ENCODE data around the gene CC2D2B. TPM values are rescaled to one million over a fixed set of nuclear protein-coding genes. Genes with fewer than 3 reads are reported as not detected.
A peak's percentile ranks its signal among the peaks of the same experiment; 100 is the strongest.
"Not testable (repeated sequence)": the region's sequence is repeated elsewhere in the genome, so short reads cannot be mapped to it uniquely, and the experiment has no call there.

The CC2D2B gene
- total RNA-seq, 4 donors from 2014 or later: 1.1 to 30.5 (median 2.0) TPM

DNA sequence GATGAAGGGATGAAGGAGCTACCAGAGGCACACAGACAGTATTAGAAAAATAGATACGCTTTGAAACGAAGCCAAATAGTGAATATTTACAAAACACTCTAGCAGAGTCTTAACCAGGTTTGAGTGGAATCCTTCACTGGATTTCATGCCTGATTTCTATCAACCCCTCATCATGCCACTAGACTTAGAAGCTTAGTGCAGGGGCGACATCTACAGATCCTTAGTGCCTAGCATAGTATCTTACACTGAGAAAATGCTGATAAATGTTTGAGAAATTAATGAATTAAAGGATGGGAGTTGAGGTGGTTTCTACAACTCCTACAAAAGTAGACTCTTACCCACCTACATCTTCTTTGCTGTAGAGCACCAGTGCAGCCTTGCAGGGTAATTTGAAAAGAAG lies 80.9 kb downstream of the CC2D2B start:
- H3K9me3 ChIP-seq: no peaks in the 10 kb centered on the region
- H3K27me3 ChIP-seq: no peaks in the 10 kb centered on the region
- DNase-seq: no peak
- H3K27ac ChIP-seq: no peak overlapping the region
- no peaks in the 10 kb centered on the region for H3K4me1 ChIP-seq
- H3K36me3 ChIP-seq: no peaks in the 10 kb centered on the region
- H3K4me3 ChIP-seq: no peak overlapping the region
- TF ChIP-seq, protein P1, sequence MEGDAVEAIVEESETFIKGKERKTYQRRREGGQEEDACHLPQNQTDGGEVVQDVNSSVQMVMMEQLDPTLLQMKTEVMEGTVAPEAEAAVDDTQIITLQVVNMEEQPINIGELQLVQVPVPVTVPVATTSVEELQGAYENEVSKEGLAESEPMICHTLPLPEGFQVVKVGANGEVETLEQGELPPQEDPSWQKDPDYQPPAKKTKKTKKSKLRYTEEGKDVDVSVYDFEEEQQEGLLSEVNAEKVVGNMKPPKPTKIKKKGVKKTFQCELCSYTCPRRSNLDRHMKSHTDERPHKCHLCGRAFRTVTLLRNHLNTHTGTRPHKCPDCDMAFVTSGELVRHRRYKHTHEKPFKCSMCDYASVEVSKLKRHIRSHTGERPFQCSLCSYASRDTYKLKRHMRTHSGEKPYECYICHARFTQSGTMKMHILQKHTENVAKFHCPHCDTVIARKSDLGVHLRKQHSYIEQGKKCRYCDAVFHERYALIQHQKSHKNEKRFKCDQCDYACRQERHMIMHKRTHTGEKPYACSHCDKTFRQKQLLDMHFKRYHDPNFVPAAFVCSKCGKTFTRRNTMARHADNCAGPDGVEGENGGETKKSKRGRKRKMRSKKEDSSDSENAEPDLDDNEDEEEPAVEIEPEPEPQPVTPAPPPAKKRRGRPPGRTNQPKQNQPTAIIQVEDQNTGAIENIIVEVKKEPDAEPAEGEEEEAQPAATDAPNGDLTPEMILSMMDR (IDR thresholded peaks at IDR 0.05): no peak

DNA sequence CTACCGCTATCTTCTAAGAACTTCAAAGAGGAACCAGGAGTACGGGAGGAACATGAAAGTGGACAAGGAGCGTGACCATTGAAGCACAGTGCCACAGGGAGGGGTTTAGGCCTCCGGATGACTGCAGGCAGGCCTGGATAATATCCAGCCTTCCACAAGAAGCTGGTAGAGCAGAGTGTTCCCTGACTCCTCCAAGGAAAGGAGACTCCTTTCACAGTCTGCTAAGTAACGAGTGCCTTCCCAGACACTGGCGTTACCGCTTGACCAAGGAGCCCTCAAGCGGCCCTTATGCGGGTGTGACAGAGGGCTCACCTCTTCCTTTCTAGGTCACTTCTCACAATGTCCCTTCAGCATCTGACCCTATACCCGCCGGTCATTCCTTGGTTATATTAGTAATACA lies 86.6 kb downstream of the CC2D2B start:
- H3K9me3 ChIP-seq, DNase-seq, H3K36me3 ChIP-seq, H3K27ac ChIP-seq, H3K4me1 ChIP-seq, H3K27me3 ChIP-seq, H3K4me3 ChIP-seq: not testable (repeated sequence)

DNA sequence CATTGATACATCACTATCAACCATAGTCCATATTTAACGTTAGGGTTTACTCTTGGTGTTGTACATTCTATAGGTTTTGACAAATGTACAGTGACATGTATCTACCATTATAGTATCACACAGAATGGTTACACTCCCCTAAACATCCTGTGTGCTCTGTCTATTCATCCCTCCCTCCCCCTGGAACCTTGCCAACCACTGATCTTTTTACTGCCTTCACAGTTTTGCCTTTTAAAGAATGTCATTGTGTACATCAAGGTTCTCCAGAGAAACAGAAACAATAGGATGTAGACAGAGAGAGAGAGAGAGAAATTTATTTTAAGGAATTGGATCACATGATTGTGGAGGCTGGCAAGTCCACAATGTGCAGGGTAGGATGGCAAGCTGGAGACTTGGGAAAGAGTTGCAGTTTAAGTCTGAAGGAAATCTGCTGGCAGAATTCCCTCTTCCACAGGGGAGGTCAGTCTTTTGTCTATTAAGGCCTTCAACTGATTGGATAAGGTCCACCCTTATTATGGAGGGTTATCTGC lies 90.5 kb downstream of the CC2D2B start:
- no peak for DNase-seq
- TF ChIP-seq, protein P1 (IDR thresholded peaks at IDR 0.05): no peak
- no peak for TF ChIP-seq POLR2A (IDR thresholded peaks at IDR 0.05)
- no peaks in the 10 kb centered on the region for H3K9me3 ChIP-seq
- no peaks in the 10 kb centered on the region for H3K4me1 ChIP-seq
- no peak overlapping the region for H3K4me3 ChIP-seq
- no peaks in the 10 kb centered on the region for H3K27me3 ChIP-seq
- no peaks in the 10 kb centered on the region for H3K36me3 ChIP-seq
- no peak overlapping the region for H3K27ac ChIP-seq

DNA sequence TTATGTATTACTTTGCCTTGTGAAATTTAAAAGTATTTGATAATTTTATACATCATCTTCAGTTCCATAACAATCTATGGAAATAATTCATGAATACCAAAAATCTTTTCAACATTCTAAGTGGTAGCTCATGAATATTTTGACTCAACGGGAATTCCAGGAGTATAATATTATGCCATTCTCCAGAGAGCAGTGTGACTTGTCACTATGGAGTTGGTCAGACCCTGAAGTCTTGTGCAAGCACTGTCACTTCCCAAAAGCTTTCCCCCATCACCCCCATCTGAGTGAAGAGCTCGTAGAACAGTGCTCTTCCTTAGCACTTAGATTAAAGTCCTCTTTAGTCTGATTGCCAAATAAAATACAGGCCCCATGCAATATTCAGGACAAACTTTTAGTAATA lies 106.2 kb downstream of the CC2D2B start:
- no peaks in the 10 kb centered on the region for H3K27me3 ChIP-seq
- no peaks in the 10 kb centered on the region for H3K36me3 ChIP-seq
- TF ChIP-seq, protein P1 (IDR thresholded peaks at IDR 0.05): no peak
- TF ChIP-seq POLR2A (IDR thresholded peaks at IDR 0.05): no peak
- peaks cover 0 to 4% (median 0%) of the 10 kb centered on the region in 4 donors for H3K4me1 ChIP-seq
- no peak for DNase-seq
- H3K27ac ChIP-seq: no peak overlapping the region
- no peak overlapping the region for H3K4me3 ChIP-seq
- H3K9me3 ChIP-seq: no peaks in the 10 kb centered on the region

DNA sequence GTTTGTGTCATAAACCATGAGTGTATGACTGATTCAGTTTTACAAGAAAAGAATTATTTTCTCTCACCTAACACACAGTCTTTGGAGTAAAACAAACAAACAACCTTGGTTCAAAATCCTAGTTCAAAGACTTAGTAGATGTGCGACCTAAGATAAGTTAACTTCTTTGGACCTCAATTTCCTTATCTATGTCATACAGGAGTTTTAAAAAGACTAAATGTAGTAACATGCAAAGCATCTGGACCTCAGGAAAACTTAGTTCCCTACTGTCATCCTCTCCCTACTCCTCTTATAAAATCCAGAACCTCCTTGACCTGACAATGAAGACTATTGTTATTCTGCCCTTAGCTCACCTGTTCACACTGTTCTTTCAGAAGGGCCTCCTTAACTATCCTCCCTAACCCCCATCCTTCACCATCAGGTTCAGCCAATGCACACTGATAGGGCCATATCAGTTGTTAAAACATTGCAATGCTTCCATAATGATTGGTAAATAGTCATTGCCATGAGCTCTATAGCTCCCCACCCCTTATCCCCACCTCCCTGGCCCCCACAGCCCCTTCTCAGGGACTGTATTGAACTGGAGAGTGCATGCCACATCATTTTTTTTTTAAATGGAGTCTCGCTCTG lies 106.8 kb downstream of the CC2D2B start:
- Histone ChIP-seq H3K4me1 (peaks cover 0 to 4% (median 0%) of the 10 kb centered on the region in 4 donors), H3K27ac (no peak overlapping the region), H3K27me3 (no peaks in the 10 kb centered on the region), H3K36me3 (no peaks in the 10 kb centered on the region), H3K4me3 (no peak overlapping the region), H3K9me3 (no peaks in the 10 kb centered on the region)
- DNase-seq: no peak
- no peak for TF ChIP-seq POLR2A (IDR thresholded peaks at IDR 0.05)
- TF ChIP-seq, protein P1 (IDR thresholded peaks at IDR 0.05): no peak

DNA sequence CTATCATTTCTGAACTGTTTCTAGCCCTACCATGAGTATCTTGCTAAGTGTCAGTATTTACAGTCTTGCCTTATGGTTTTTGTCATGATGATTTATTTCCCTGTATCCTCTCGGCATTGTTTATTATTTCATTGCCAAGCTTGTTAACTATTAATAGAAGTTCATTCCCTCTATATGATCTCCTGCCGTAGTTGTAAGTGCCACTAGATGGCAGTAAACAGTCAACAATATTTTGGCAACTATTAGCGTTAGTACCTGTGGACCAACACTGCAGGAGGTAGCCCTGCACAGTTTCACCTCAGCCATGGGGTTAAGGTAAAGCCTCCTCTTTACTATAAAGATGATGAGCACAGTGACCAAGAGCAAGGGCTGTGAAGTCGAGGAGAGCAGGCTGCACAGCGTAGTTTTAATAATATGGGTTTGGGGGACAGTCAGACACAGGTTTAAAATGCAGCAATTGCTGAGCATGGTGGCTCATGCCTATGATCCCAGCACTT lies 109.5 kb downstream of the CC2D2B start:
- Histone ChIP-seq H3K27me3 (no peaks in the 10 kb centered on the region), H3K36me3 (no peaks in the 10 kb centered on the region), H3K9me3 (no peaks in the 10 kb centered on the region), H3K4me3 (no peak overlapping the region), H3K27ac (no peak overlapping the region), H3K4me1 (peaks cover 0 to 4% (median 0%) of the 10 kb centered on the region in 4 donors)
- DNase-seq: peak in 1 of 3 donors; percentile 62
- TF ChIP-seq POLR2A (IDR thresholded peaks at IDR 0.05): no peak
- TF ChIP-seq, protein P1 (IDR thresholded peaks at IDR 0.05): peak in 5 of 6 experiments; percentile 47 to 95 (median 86)
